WTC11 (cell line): ENCODE results near the gene SMAD7.

Experiments used
- CBFB ChIP-seq: sonication (generic); formaldehyde crosslinking; IDR thresholded peaks from 2 replicates; pipeline ENCODE4 v1.8.1; 2022; ENCODE audit warnings: mild to moderate bottlenecking, low read depth, missing genetic modification reagents
- CREB1 ChIP-seq: sonication (generic); formaldehyde crosslinking; IDR thresholded peaks from 2 replicates; pipeline ENCODE4 v1.8.0; 2023; ENCODE audit warnings: mild to moderate bottlenecking, missing genetic modification reagents
- CREM ChIP-seq: sonication (generic); formaldehyde crosslinking; IDR thresholded peaks from 2 replicates; pipeline ENCODE4 v1.8.1; 2022; ENCODE audit warnings: mild to moderate bottlenecking, missing genetic modification reagents, moderate library complexity
- ESRRA ChIP-seq: sonication (generic); formaldehyde crosslinking; IDR thresholded peaks from 2 replicates; pipeline ENCODE4 v1.8.1; 2022; ENCODE audit warnings: mild to moderate bottlenecking, missing genetic modification reagents, borderline replicate concordance
- KAT7 ChIP-seq: sonication (generic); formaldehyde crosslinking; IDR thresholded peaks from 2 replicates; pipeline ENCODE4 v1.8.1; 2023; ENCODE audit warnings: missing genetic modification reagents, mild to moderate bottlenecking, borderline replicate concordance
- NR3C1 ChIP-seq: sonication (generic); formaldehyde crosslinking; conservative IDR thresholded peaks from 2 replicates; pipeline ENCODE4 v1.8.1; 2023; ENCODE audit warnings: low read depth, mild to moderate bottlenecking, missing genetic modification reagents
- RELA ChIP-seq: sonication (generic); formaldehyde crosslinking; IDR thresholded peaks from 2 replicates; pipeline ENCODE4 v1.8.1; 2022; ENCODE audit warnings: missing genetic modification reagents, mild to moderate bottlenecking, borderline replicate concordance
- ZBTB21 ChIP-seq: sonication (generic); formaldehyde crosslinking; IDR thresholded peaks from 2 replicates; pipeline ENCODE4 v1.8.1; 2023; ENCODE audit warnings: mild to moderate bottlenecking, missing genetic modification reagents, borderline replicate concordance
- TF ChIP-seq, protein P1 (sequence below): fragments of 200-600 bp; IDR thresholded peaks from 2 replicates; pipeline ENCODE4 v1.8.0; 2022; ENCODE audit warnings: antibody characterized with exemption
- TF ChIP-seq, protein P2 (sequence below): sonication (generic); formaldehyde crosslinking; IDR thresholded peaks from 2 replicates; pipeline ENCODE4 v1.8.1; 2022; ENCODE audit warnings: low read depth, mild to moderate bottlenecking, moderate library complexity, missing genetic modification reagents, borderline replicate concordance

DNA sequence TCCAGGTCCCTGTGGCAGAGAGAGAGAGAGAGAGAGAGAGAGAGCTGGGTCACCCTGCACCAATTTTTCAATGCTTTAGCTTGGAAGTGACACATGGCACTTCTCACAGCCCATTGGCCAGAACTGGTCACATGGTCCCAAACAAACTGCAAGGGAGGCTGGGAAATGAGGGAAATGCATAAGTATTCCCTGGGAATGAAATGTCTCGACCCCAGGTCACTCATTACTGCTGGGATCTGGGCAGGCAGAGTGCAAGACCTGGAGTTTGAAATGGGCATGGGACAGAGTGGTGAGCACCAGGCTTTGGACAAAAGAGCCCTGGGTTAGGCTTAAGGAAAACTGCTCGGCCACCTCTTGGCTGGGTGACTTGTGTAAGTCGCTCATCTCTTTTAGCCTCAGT is 37.0 kb downstream of the SMAD7 start:
- TF ChIP-seq, protein P1, sequence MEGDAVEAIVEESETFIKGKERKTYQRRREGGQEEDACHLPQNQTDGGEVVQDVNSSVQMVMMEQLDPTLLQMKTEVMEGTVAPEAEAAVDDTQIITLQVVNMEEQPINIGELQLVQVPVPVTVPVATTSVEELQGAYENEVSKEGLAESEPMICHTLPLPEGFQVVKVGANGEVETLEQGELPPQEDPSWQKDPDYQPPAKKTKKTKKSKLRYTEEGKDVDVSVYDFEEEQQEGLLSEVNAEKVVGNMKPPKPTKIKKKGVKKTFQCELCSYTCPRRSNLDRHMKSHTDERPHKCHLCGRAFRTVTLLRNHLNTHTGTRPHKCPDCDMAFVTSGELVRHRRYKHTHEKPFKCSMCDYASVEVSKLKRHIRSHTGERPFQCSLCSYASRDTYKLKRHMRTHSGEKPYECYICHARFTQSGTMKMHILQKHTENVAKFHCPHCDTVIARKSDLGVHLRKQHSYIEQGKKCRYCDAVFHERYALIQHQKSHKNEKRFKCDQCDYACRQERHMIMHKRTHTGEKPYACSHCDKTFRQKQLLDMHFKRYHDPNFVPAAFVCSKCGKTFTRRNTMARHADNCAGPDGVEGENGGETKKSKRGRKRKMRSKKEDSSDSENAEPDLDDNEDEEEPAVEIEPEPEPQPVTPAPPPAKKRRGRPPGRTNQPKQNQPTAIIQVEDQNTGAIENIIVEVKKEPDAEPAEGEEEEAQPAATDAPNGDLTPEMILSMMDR, result no peak
- TF ChIP-seq, protein P2, sequence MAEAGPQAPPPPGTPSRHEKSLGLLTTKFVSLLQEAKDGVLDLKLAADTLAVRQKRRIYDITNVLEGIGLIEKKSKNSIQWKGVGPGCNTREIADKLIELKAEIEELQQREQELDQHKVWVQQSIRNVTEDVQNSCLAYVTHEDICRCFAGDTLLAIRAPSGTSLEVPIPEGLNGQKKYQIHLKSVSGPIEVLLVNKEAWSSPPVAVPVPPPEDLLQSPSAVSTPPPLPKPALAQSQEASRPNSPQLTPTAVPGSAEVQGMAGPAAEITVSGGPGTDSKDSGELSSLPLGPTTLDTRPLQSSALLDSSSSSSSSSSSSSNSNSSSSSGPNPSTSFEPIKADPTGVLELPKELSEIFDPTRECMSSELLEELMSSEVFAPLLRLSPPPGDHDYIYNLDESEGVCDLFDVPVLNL (CRISPR knock-in tag), result no peak
- TF ChIP-seq ZBTB21 (CRISPR knock-in tag), result no peak
- no peak for TF ChIP-seq CBFB (CRISPR knock-in tag)
- no peak for TF ChIP-seq KAT7 (CRISPR knock-in tag)
- no peak for TF ChIP-seq RELA
- no peak for TF ChIP-seq NR3C1 (CRISPR knock-in tag)
- no peak for TF ChIP-seq CREB1 (CRISPR knock-in tag)
- TF ChIP-seq ESRRA (CRISPR knock-in tag), result no peak
- TF ChIP-seq CREM (CRISPR knock-in tag), result no peak
